Neural progenitor cell (in vitro differentiated cells): ENCODE measurements around the gene TOR4A.

ENCODE experiments used
- CTCF ChIP-seq: fragments of 200-600 bp; sonication (generic); IDR thresholded peaks from 2 replicates; pipeline ENCODE4 v1.5.1; 2017; ENCODE audit warnings: antibody characterized with exemption, mild to moderate bottlenecking
- EZH2 ChIP-seq: fragments of 200-600 bp; sonication (generic); IDR thresholded peaks from 2 replicates; pipeline ENCODE4 v1.6.1; 2017; ENCODE audit warnings: antibody characterized with exemption, mild to moderate bottlenecking, moderate library complexity
- EZH2phosphoT487 ChIP-seq: fragments of 200-600 bp; sonication (generic); IDR thresholded peaks from 2 replicates; pipeline ENCODE4 v1.6.1; 2017; ENCODE audit warnings: antibody characterized with exemption

- TF ChIP-seq CTCF, result no peak
- TF ChIP-seq EZH2phosphoT487, result no peak
- TF ChIP-seq EZH2, result no peak
These were observed 22.4 kb downstream of the TOR4A start for GRCh38 chr9:137299938-137300337.
